Measurements from ENCODE around the gene NDUFAF8.
A peak's percentile ranks its signal among the peaks of the same experiment; 100 is the strongest.

NDUFAF8 gene

DNA sequence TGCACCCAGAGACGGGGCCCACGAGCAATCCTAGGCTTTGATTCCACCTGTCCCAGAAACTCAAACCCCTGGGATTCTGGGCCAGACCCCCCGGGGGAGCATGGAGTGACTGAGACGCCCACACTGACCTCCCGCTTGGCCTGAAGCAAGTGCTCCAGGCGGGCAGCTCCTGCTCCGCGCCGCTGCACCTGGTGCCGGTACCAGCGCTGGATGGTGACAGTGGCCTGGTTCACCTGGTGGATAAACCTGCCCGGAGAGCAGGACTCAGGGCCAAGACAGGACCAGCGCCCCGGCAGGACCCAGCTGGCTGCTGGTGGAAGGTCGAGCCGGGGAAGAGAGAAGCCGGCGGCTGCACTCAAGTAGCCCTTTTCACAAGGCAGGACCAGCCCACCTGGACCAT is 38.9 kb upstream of the NDUFAF8 start:
- Histone ChIP-seq H3K4me1 (ENCODE audit: control insufficient read depth, low read length) (peaks cover 6% of the 10 kb centered on the region), H3K27me3 (ENCODE audit: control insufficient read depth, low read length) (no peaks in the 10 kb centered on the region), H3K36me3 (ENCODE audit: control insufficient read depth, low read length) (no peaks in the 10 kb centered on the region), H3K79me2 (ENCODE audit: control insufficient read depth, low read length) (no peaks in the 10 kb centered on the region), H3K4me2 (ENCODE audit: low read length) (no peak overlapping the region), H3F3A (ENCODE audit: control insufficient read depth, insufficient read depth) (no peaks in the 10 kb centered on the region), H4K20me1 (ENCODE audit: control insufficient read depth, insufficient read depth, low read depth, low read length) (no peaks in the 10 kb centered on the region), H3K9me3 (ENCODE audit: control insufficient read depth, insufficient read depth, low read length) (no peaks in the 10 kb centered on the region), H3K9me2 (replicated peaks; ENCODE audit: control insufficient read depth, low read length) (no peaks in the 10 kb centered on the region), H3K4me3 (ENCODE audit: low read length) (no peak overlapping the region), H3K27ac (ENCODE audit: low read depth, low read length) (no peak overlapping the region)
- TF ChIP-seq, protein P1, sequence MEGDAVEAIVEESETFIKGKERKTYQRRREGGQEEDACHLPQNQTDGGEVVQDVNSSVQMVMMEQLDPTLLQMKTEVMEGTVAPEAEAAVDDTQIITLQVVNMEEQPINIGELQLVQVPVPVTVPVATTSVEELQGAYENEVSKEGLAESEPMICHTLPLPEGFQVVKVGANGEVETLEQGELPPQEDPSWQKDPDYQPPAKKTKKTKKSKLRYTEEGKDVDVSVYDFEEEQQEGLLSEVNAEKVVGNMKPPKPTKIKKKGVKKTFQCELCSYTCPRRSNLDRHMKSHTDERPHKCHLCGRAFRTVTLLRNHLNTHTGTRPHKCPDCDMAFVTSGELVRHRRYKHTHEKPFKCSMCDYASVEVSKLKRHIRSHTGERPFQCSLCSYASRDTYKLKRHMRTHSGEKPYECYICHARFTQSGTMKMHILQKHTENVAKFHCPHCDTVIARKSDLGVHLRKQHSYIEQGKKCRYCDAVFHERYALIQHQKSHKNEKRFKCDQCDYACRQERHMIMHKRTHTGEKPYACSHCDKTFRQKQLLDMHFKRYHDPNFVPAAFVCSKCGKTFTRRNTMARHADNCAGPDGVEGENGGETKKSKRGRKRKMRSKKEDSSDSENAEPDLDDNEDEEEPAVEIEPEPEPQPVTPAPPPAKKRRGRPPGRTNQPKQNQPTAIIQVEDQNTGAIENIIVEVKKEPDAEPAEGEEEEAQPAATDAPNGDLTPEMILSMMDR (IDR thresholded peaks at IDR 0.05; ENCODE audit: low read depth, low read length, poor library complexity, severe bottlenecking) = no peak
- no peak for TF ChIP-seq EZH2phosphoT487 (IDR thresholded peaks at IDR 0.05; ENCODE audit: borderline replicate concordance, low read length)

GRCh38 chr17:81200695-81201580 is 38.2 kb upstream of the NDUFAF8 start:
- Histone ChIP-seq H3K4me3 (ENCODE audit: low read length) (no peak overlapping the region), H3K4me2 (ENCODE audit: low read length) (no peak overlapping the region), H4K20me1 (ENCODE audit: control insufficient read depth, insufficient read depth, low read depth, low read length) (no peaks in the 10 kb centered on the region), H3K79me2 (ENCODE audit: control insufficient read depth, low read length) (no peaks in the 10 kb centered on the region), H3K27ac (ENCODE audit: low read depth, low read length) (no peak overlapping the region), H3F3A (ENCODE audit: control insufficient read depth, insufficient read depth) (no peaks in the 10 kb centered on the region), H3K4me1 (ENCODE audit: control insufficient read depth, low read length) (peaks cover 6% of the 10 kb centered on the region), H3K9me2 (replicated peaks; ENCODE audit: control insufficient read depth, low read length) (no peaks in the 10 kb centered on the region), H3K36me3 (ENCODE audit: control insufficient read depth, low read length) (no peaks in the 10 kb centered on the region), H3K27me3 (ENCODE audit: control insufficient read depth, low read length) (no peaks in the 10 kb centered on the region), H3K9me3 (ENCODE audit: control insufficient read depth, insufficient read depth, low read length) (no peaks in the 10 kb centered on the region)
- TF ChIP-seq EZH2phosphoT487 (IDR thresholded peaks at IDR 0.05; ENCODE audit: borderline replicate concordance, low read length) = no peak
- TF ChIP-seq, protein P1 (IDR thresholded peaks at IDR 0.05; ENCODE audit: low read depth, low read length, poor library complexity, severe bottlenecking) = peak; percentile 59

- Histone ChIP-seq H3K9me3 (ENCODE audit: control insufficient read depth, insufficient read depth, low read length) (no peaks in the 10 kb centered on the region), H4K20me1 (ENCODE audit: control insufficient read depth, insufficient read depth, low read depth, low read length) (no peaks in the 10 kb centered on the region), H3K79me2 (ENCODE audit: control insufficient read depth, low read length) (no peaks in the 10 kb centered on the region), H3K27me3 (ENCODE audit: control insufficient read depth, low read length) (no peaks in the 10 kb centered on the region), H3K4me1 (ENCODE audit: control insufficient read depth, low read length) (peaks cover 6% of the 10 kb centered on the region), H3K4me2 (ENCODE audit: low read length) (no peak overlapping the region), H3K36me3 (ENCODE audit: control insufficient read depth, low read length) (no peaks in the 10 kb centered on the region), H3K4me3 (ENCODE audit: low read length) (no peak overlapping the region), H3F3A (ENCODE audit: control insufficient read depth, insufficient read depth) (no peaks in the 10 kb centered on the region), H3K27ac (ENCODE audit: low read depth, low read length) (no peak overlapping the region), H3K9me2 (replicated peaks; ENCODE audit: control insufficient read depth, low read length) (no peaks in the 10 kb centered on the region)
- no peak for TF ChIP-seq EZH2phosphoT487 (IDR thresholded peaks at IDR 0.05; ENCODE audit: borderline replicate concordance, low read length)
- TF ChIP-seq, protein P1 (IDR thresholded peaks at IDR 0.05; ENCODE audit: low read depth, low read length, poor library complexity, severe bottlenecking) = no peak
Observed at GRCh38 chr17:81202318-81202717, 36.8 kb upstream of the NDUFAF8 start.

Data from DOHH2 (cell line).